OCI-LY3 (cell line): Measurements from ENCODE around the gene WSB2.
A peak's percentile ranks its signal among the peaks of the same experiment; 100 is the strongest.

ENCODE experiments used
- H2AFZ ChIP-seq: fragments of 200-600, 300-600 bp; shearing (Covaris generic); 2 replicates; pipeline ENCODE4 v1.6.0; 2014; ENCODE audit warnings: antibody characterized with exemption, low read depth, low read length
- H3K27ac ChIP-seq: fragments of 200-600, 300-600 bp; sonication (generic); 2 replicates; pipeline ENCODE4 v1.5.1; 2014; ENCODE audit warnings: mild to moderate bottlenecking, low read length, moderate library complexity, mixed read lengths
- H3K27me3 ChIP-seq: fragments of 200-600, 300-600 bp; sonication (generic); 2 replicates; pipeline ENCODE4 v1.6.1; 2014; ENCODE audit warnings: low read depth, low read length, mixed read lengths
- H3K36me3 ChIP-seq: fragments of 200-600, 300-600 bp; sonication (generic); replicated peaks from 2 replicates; pipeline ENCODE3; 2014; ENCODE audit warnings: low read depth, low read length, mixed read lengths
- H3K4me1 ChIP-seq: fragments of 300-600, 200-600 bp; sonication (generic); 2 replicates; pipeline ENCODE4 v1.6.1; 2014; ENCODE audit warnings: low read length, mixed read lengths
- H3K4me2 ChIP-seq: fragments of 200-600, 300-600 bp; sonication (generic); 2 replicates; pipeline ENCODE4 v1.6.1; 2014; ENCODE audit warnings: low read length, mixed read lengths
- H3K4me3 ChIP-seq: fragments of 300-600, 200-600 bp; sonication (generic); 2 replicates; pipeline ENCODE4 v1.5.1; 2014; ENCODE audit warnings: antibody characterized with exemption, mild to moderate bottlenecking, low read length, moderate library complexity
- H3K79me2 ChIP-seq: fragments of 300-600, 200-600 bp; shearing (Covaris generic); 2 replicates; pipeline ENCODE4 v1.6.1; 2014; ENCODE audit warnings: mild to moderate bottlenecking, low read length, mixed read lengths
- H3K9ac ChIP-seq: fragments of 300-600, 200-600 bp; shearing (Covaris generic); 2 replicates; pipeline ENCODE4 v1.6.0; 2014; ENCODE audit warnings: mild to moderate bottlenecking, low read length, moderate library complexity
- H3K9me3 ChIP-seq: fragments of 200-600, 300-600 bp; shearing (Covaris generic); 2 replicates; pipeline ENCODE4 v1.6.1; 2014; ENCODE audit warnings: low read length, mixed read lengths; ENCODE audit not compliant: insufficient read depth
- H4K20me1 ChIP-seq: fragments of 200-600, 300-600 bp; sonication (generic); 2 replicates; pipeline ENCODE4 v1.6.1; 2016; ENCODE audit warnings: low read length, mixed read lengths; ENCODE audit not compliant: insufficient read depth
- EZH2phosphoT487 ChIP-seq: fragments of 200-600 bp; shearing (Covaris generic); IDR thresholded peaks from 2 replicates; pipeline ENCODE4 v1.6.1; 2018; ENCODE audit warnings: antibody characterized with exemption, mixed run types, low read depth
- TF ChIP-seq, protein P1 (sequence below): fragments of 200-600, 300-600 bp; sonication (generic); IDR thresholded peaks from 2 replicates; pipeline ENCODE4 v1.5.1; 2014; ENCODE audit warnings: antibody characterized with exemption, low read length, low read depth

Gene WSB2

GRCh38 chr12:118068445-118068844 lies 7.5 kb upstream of the WSB2 start:
- H3K27me3 ChIP-seq, result peaks cover 17% of the 10 kb centered on the region
- H4K20me1 ChIP-seq, result no peaks in the 10 kb centered on the region
- no peak overlapping the region for H2AFZ ChIP-seq
- H3K36me3 ChIP-seq, result no peaks in the 10 kb centered on the region
- H3K4me2 ChIP-seq, result no peak overlapping the region
- H3K9me3 ChIP-seq, result no peaks in the 10 kb centered on the region
- no peak overlapping the region for H3K9ac ChIP-seq
- H3K4me1 ChIP-seq, result peaks cover 22% of the 10 kb centered on the region
- TF ChIP-seq, protein P1, sequence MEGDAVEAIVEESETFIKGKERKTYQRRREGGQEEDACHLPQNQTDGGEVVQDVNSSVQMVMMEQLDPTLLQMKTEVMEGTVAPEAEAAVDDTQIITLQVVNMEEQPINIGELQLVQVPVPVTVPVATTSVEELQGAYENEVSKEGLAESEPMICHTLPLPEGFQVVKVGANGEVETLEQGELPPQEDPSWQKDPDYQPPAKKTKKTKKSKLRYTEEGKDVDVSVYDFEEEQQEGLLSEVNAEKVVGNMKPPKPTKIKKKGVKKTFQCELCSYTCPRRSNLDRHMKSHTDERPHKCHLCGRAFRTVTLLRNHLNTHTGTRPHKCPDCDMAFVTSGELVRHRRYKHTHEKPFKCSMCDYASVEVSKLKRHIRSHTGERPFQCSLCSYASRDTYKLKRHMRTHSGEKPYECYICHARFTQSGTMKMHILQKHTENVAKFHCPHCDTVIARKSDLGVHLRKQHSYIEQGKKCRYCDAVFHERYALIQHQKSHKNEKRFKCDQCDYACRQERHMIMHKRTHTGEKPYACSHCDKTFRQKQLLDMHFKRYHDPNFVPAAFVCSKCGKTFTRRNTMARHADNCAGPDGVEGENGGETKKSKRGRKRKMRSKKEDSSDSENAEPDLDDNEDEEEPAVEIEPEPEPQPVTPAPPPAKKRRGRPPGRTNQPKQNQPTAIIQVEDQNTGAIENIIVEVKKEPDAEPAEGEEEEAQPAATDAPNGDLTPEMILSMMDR, result no peak
- TF ChIP-seq EZH2phosphoT487, result no peak
- H3K4me3 ChIP-seq, result no peak overlapping the region
- H3K27ac ChIP-seq, result no peak overlapping the region
- H3K79me2 ChIP-seq, result no peaks in the 10 kb centered on the region

GRCh38 chr12:118065380-118065779 lies 4.4 kb upstream of the WSB2 start:
- H3K36me3 ChIP-seq, result no peaks in the 10 kb centered on the region
- H3K27ac ChIP-seq, result peak overlapping the region; percentile 18; the same call in 1 of the 2 replicates
- peak overlapping the region; percentile 41; the same call in 1 of the 2 replicates for H3K9ac ChIP-seq
- H2AFZ ChIP-seq, result peak overlapping the region; percentile 67; the same call in 1 of the 2 replicates
- H3K79me2 ChIP-seq, result peaks cover 2% of the 10 kb centered on the region; the same call in 1 of the 2 replicates
- no peaks in the 10 kb centered on the region for H4K20me1 ChIP-seq
- peak overlapping the region; percentile 96 for H3K4me2 ChIP-seq
- peaks cover 12% of the 10 kb centered on the region for H3K27me3 ChIP-seq
- H3K4me3 ChIP-seq, result peak overlapping the region; percentile 67
- H3K4me1 ChIP-seq, result peaks cover 29% of the 10 kb centered on the region
- TF ChIP-seq, protein P1, result no peak
- TF ChIP-seq EZH2phosphoT487, result no peak
- no peaks in the 10 kb centered on the region for H3K9me3 ChIP-seq

GRCh38 chr12:118064608-118065007 lies 3.6 kb upstream of the WSB2 start:
- H3K27ac ChIP-seq, result no peak overlapping the region
- no peak for TF ChIP-seq EZH2phosphoT487
- TF ChIP-seq, protein P1, result peak; percentile 30
- peak overlapping the region; percentile 67 for H3K4me3 ChIP-seq
- peak overlapping the region; percentile 41; the same call in 1 of the 2 replicates for H3K9ac ChIP-seq
- H3K36me3 ChIP-seq, result no peaks in the 10 kb centered on the region
- peaks cover 10% of the 10 kb centered on the region for H3K79me2 ChIP-seq
- peak overlapping the region; percentile 96 for H3K4me2 ChIP-seq
- no peaks in the 10 kb centered on the region for H4K20me1 ChIP-seq
- peak overlapping the region; percentile 67; the same call in 1 of the 2 replicates for H2AFZ ChIP-seq
- H3K9me3 ChIP-seq, result no peaks in the 10 kb centered on the region
- peaks cover 37% of the 10 kb centered on the region for H3K4me1 ChIP-seq
- H3K27me3 ChIP-seq, result peaks cover 12% of the 10 kb centered on the region

DNA sequence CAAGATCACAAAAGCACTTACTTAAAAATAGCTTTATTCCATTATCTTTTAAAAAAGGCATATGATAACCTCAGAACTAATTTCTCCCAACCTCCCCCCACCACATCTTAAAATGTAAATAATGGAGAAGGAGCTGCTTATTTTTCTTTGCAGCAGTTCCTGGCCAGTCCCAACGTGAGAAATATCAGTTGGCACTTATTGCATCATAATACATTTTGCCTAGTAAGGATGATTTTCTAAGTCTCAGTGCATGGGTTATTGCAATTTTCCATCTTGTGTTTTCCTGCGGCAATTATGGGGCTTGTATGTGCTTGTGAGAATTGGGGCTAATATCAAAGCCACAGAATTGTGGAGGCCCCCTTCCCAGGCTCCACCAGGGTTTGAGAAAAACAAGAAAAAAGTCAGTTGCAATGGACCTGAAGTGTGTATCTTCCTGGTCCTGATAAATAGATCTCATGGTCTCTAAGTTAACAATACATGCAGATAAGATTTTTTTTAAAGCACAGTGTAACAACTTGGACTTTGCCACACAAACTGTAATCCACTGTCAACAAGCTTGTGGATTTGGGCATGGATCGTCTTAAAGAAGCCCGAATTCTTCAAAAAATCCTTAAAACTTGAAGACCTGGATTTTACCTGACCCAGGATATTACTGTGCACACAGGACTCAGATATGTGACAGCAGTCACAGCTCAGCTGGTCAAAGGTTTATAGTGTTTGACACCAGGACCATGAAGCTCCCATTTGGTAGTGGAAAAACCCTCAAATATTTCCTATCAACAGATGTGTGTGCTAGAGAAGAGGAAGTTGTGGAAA lies 2.8 kb upstream of the WSB2 start:
- no peaks in the 10 kb centered on the region for H4K20me1 ChIP-seq
- no peak overlapping the region for H3K27ac ChIP-seq
- H3K4me2 ChIP-seq, result peak overlapping the region; percentile 96

More for the DNA sequence above, 2.8 kb upstream of the WSB2 start:
- no peaks in the 10 kb centered on the region for H3K36me3 ChIP-seq
- H3K79me2 ChIP-seq, result peaks cover 14% of the 10 kb centered on the region
- peaks cover 12% of the 10 kb centered on the region for H3K27me3 ChIP-seq
- no peak overlapping the region for H3K4me3 ChIP-seq
- H3K9ac ChIP-seq, result no peak overlapping the region
- no peak overlapping the region for H2AFZ ChIP-seq
- TF ChIP-seq EZH2phosphoT487, result no peak
- TF ChIP-seq, protein P1, result no peak
- H3K9me3 ChIP-seq, result no peaks in the 10 kb centered on the region
- H3K4me1 ChIP-seq, result peaks cover 38% of the 10 kb centered on the region
